Smooth muscle cell of the brain vasculature (primary cell): Measurements from ENCODE around the gene MTR.

Source experiments
- DNase-seq: peaks from one replicate; pipeline ENCODE4 v3.0.0-alpha.2; 2012; ENCODE audit warnings: low read depth, low spot score

The MTR gene

GRCh38 chr1:236795035-236795756, at the start of gene MTR:
TSS of gene MTR (plus strand) at chr1:236795292. CDS start at chr1:236795704, 412 bp downstream.
- peak; percentile 92 for DNase-seq

DNA sequence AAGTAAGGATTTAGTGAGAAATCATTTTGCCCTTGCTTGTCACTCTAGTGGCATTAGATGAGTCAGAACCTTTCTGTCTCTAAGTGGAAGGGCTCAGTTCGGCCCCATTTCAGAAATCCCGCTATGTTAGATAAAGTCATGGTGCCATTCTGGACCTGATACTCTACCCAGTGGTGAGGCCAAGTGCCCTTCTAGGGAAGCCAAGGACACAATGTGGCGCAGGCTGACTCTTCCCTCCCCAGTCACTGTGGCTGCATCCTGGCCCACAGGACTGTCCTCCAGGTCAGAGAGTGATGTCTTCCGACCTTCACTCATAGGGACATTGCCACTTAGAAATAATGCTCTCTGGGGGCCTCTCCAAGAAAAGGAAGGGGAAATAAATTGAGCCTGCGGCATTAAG, 48.3 kb upstream of the MTR start:
- DNase-seq = no peak

DNA sequence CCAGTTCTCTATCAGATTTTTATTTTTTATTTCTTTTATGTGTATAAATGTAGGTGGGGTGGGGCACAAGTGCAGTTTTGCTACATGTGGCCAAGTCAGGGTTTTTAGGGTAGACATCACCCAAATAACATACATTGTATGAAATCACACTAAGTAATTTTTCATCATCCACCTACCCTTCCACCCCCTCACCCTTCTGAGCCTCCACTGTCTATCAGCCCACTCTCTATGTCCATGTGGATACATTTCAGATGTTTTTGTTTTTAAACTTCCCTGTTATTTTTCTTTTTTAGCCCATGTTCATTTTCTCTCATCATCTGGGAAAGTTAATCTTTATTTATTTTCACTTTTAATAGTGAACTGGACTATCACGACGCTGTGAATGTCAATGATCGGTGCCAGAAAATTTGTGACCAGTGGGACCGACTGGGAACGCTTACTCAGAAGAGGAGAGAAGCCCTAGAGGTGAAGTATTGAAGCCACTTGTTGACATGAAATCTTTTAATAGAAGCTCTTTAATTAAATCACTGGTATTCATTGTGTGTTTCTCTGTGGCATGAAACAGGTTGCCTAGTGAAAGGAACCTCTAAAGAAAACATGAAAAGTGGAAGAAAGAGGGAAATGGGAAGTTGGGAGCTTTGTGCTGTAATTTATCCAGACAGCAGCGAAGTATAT, 47.6 kb upstream of the MTR start:
- DNase-seq = no peak

- DNase-seq = no peak
Observed at GRCh38 chr1:236748268-236748870, 46.7 kb upstream of the MTR start.

DNA sequence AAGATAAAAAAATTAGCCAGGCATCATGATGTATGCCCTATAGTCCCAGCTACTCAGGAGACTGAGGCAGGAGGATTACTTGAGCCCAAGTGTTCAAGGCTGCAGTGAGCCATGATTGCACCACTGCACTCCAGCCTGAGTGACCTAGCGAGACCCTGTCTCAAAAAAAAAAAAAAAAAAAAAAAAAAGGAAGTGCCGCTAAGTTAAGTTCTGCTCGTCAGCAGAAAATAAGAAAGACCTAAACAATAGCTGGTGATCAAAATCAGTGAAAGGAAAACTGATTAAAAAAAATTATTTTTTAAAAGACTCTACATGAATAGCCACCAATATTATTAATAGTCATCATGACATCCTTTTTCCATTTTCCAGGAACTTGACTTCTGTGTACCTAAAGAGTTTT, 44.2 kb upstream of the MTR start:
- no peak for DNase-seq

- DNase-seq = no peak
Observed at GRCh38 chr1:236751385-236751784, 43.7 kb upstream of the MTR start.

DNA sequence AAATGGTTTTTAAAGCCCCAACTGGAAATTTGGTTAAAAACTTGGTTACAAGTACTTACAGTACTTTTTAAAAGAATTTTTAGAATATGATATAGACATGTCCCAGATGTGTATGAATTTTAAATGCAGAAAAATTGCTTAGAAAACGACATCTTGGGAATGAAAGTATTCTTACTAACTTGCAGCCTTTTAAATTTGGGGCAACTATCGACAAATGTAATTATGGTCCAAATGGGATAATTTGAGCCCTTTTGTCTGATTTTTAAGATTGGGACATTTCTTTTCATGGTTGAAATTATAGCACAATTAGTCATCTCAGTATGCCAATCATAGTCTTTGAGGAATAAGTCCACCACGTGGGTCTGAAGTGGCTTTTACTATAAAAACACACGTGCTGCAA, 43.2 kb upstream of the MTR start:
- no peak for DNase-seq

- no peak for DNase-seq
Observed at GRCh38 chr1:236753516-236753915, 41.6 kb upstream of the MTR start.

DNA sequence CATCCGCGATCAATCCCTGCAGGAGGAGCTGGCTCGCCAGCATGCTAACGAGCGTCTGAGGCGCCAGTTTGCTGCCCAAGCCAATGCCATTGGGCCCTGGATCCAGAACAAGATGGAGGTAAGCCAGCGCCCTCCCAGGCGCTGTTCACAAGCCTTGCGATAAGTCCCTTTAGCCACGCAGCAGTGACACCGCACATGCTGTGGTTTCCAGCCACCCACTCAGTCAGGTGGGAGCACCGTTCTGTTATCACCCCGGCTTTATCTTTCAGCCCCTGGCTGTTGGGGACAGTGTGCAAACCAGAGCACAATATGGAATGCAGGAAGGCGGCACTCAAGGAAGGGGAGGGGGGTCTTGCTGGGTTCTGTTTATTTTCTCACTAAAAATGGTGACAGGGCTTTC, 41.1 kb upstream of the MTR start:
- DNase-seq = no peak

DNA sequence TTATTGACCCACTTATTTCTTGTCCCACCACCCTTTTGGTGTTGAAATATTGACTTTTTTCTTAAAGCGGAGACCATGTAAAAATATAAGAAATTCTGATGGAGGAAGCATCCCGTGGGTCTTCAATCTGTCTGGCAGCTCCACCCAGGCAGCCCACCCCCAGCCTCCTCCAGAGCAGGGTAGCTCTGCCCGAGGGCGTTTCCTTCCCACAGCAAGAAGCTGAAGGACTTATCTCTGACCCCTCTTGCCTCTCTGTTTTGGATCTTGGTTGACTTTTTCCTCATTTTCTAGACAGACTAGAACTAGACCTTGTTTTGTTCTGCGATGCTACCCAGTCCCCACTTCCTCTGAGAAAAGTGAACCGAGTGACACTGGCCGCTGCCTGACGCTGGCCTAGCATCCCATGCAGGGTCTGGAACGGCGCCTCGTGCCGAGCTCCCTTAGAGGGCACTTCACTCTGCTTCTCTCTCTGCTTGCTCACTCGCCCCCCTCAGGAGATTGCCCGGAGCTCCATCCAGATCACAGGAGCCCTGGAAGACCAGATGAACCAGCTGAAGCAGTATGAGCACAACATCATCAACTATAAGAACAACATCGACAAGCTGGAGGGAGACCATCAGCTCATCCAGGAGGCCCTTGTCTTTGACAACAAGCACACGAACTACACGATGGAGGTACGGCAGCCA, 40.4 kb upstream of the MTR start:
- no peak for DNase-seq

DNA sequence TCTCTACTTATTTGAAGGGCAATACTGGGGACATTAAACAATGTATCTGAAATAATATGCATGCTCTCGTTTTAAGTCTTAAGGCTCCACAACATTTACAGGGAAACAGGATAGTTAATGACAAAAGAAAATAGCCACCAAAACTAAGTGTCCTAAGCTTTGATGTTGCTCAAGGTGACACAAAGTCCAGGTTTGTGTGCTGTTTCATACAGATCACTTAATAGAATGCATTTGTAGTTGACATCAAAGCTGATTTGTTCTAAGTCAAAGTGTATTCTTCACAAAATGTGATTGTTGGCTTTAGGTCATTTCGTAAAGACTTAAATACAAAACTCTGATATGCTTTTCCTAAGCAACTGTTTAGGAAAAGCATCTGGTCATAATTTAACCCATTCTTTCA, 37.5 kb upstream of the MTR start:
- no peak for DNase-seq

GRCh38 chr1:236759252-236759859, 35.7 kb upstream of the MTR start:
- peak; percentile 26 for DNase-seq

DNA sequence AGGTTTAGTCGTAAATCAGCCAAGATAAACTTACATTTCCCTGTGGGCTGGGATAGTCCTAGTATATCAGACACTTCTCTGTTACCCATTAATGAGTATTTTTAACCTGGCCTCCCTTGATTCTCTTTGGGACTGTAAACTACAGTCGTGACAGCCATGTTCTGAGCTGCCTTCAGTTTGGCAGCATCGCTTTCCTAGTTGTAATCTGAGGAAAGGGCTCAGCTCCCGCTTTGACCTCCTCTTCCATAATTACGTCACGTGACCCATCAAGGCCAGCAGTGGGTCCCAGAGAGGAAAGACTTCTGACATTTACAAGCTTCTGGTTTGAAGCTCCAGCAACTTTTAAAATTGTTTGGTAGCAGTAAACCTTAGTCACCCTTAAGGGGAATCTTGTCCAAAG, 34.6 kb upstream of the MTR start:
- DNase-seq = no peak

- no peak for DNase-seq
Observed at GRCh38 chr1:236760986-236761385, 34.1 kb upstream of the MTR start.

- DNase-seq = no peak
Observed at GRCh38 chr1:236761397-236762132, 33.5 kb upstream of the MTR start.

GRCh38 chr1:236762410-236762809, 32.7 kb upstream of the MTR start:
- DNase-seq = no peak

DNA sequence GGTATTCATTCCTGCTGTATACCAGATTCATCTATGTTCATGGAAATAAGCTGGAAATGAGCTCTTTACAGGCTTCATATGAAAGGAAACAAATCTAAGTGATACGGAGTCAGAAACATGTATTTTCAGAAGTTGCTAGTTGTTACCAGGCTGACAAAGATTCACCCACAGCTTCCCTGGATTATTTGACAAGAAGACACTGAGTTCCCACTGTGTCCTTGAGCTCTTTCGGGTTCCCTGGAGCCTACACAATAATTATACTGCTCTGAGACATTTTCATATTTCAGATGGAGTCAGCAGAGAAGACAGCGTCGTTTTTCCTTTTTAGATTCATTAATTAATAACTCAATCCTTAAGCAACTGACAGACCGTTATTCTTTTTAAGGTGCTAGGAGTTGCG, 29.3 kb upstream of the MTR start:
- DNase-seq = no peak

- no peak for DNase-seq
Observed at GRCh38 chr1:236766506-236766905, 28.6 kb upstream of the MTR start.

DNA sequence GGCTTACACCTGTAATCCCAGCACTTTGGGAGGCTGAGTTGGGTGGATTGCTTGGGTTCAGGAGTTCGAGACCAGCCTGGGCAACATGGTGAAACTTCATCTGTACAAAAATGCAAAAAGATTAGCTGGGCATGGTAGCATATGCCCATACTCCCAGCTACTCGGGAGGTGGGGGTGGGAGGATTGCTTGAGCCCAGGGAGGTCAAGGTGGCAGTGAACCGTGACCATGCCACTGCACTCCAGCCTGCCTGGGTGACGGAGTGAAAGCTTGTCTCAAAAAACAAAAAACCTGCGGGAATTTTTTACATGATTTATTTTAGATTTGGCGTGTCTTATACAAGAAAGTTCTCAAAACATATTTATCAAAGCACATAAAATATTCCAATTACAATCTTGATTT, 27.8 kb upstream of the MTR start:
- DNase-seq = no peak

GRCh38 chr1:236768601-236769000, 26.5 kb upstream of the MTR start:
- DNase-seq = no peak

DNA sequence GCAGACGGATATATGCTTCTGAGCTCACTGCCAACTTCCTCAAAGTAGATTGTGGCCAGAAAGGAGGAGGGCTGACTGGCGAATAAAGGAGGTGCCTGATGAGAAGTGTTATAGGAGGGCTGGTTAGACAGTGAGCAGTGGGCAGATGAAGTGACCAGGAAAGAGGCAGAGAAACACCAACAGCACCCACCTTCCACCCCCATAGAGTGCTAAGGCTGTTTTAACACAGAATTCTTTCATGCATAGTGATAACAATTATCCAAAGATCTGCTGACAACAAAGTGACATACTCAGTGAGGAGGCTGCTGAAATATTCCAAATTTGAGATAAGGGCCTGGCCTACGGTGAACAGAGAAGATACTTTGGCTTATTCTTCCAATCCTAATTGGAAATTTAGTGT, 21.2 kb upstream of the MTR start:
- no peak for DNase-seq
